Stimulated activated CD8-positive, alpha-beta memory T cell treated with anti-CD3 and anti-CD28 coated beads, Interleukin-2, amount 100 ng/mL, for 48 hours (primary cell): ENCODE results near the gene PPP6R3.
"Not testable (repeated sequence)": the region's sequence is repeated elsewhere in the genome, so short reads cannot be mapped to it uniquely, and the experiment has no call there.

ENCODE experiments used
- DNase-seq, 2 donors: peaks; one replicate each; pipeline ENCODE4 v3.0.0-alpha.2; 2020; ENCODE audit warnings: low read depth in 2 of 2

PPP6R3 gene

GRCh38 chr11:68460741-68461574, at the start of gene PPP6R3:
PPP6R3 (plus strand) TSS chr11:68460752; CDS start chr11:68537665, 76,913 bp downstream.
- DNase-seq = no peak

- no peak for DNase-seq
Measured at GRCh38 chr11:68411501-68411991, 49.0 kb upstream of the PPP6R3 start.

GRCh38 chr11:68412593-68413475, 47.7 kb upstream of the PPP6R3 start:
- DNase-seq = peak; percentile 7 to 23

GRCh38 chr11:68413591-68413999, 47.0 kb upstream of the PPP6R3 start:
- DNase-seq = no peak

- DNase-seq = no peak
Measured at GRCh38 chr11:68414496-68415221, 45.9 kb upstream of the PPP6R3 start.

- DNase-seq = no peak
Measured at GRCh38 chr11:68416070-68416578, 44.4 kb upstream of the PPP6R3 start.

- DNase-seq = no peak
Measured at GRCh38 chr11:68418648-68419047, 41.9 kb upstream of the PPP6R3 start.

- DNase-seq = no peak
Measured at GRCh38 chr11:68420171-68420570, 40.4 kb upstream of the PPP6R3 start.

GRCh38 chr11:68423481-68423880, 37.1 kb upstream of the PPP6R3 start:
- no peak for DNase-seq

GRCh38 chr11:68424101-68424632, 36.4 kb upstream of the PPP6R3 start:
- DNase-seq = no peak

GRCh38 chr11:68424981-68425865, 35.3 kb upstream of the PPP6R3 start:
- no peak for DNase-seq

GRCh38 chr11:68425866-68426380, 34.6 kb upstream of the PPP6R3 start:
- no peak for DNase-seq

- DNase-seq = no peak
Measured at GRCh38 chr11:68429661-68430060, 30.9 kb upstream of the PPP6R3 start.

- no peak for DNase-seq
Measured at GRCh38 chr11:68430384-68430783, 30.2 kb upstream of the PPP6R3 start.

GRCh38 chr11:68430801-68431200, 29.8 kb upstream of the PPP6R3 start:
- DNase-seq = no peak

GRCh38 chr11:68431984-68432645, 28.4 kb upstream of the PPP6R3 start:
- no peak for DNase-seq

- DNase-seq = no peak
Measured at GRCh38 chr11:68432874-68433273, 27.7 kb upstream of the PPP6R3 start.

GRCh38 chr11:68433541-68433940, 27.0 kb upstream of the PPP6R3 start:
- no peak for DNase-seq

- not testable (repeated sequence) for DNase-seq
Measured at GRCh38 chr11:68434159-68434558, 26.4 kb upstream of the PPP6R3 start.
